PC-9 (cell line): ENCODE data around the gene MVB12A.

Source experiments
- EZH2 ChIP-seq: fragments of 200-600 bp; sonication (generic); IDR thresholded peaks from 2 replicates; pipeline ENCODE4 v1.8.0; 2017; ENCODE audit warnings: antibody characterized with exemption, low read depth
- TF ChIP-seq, protein P1 (sequence below): fragments of 200-600 bp; sonication (generic); conservative IDR thresholded peaks from 2 replicates; pipeline ENCODE4 v1.6.1; 2017; ENCODE audit warnings: mixed run types, antibody characterized with exemption, mild to moderate bottlenecking, moderate library complexity

DNA sequence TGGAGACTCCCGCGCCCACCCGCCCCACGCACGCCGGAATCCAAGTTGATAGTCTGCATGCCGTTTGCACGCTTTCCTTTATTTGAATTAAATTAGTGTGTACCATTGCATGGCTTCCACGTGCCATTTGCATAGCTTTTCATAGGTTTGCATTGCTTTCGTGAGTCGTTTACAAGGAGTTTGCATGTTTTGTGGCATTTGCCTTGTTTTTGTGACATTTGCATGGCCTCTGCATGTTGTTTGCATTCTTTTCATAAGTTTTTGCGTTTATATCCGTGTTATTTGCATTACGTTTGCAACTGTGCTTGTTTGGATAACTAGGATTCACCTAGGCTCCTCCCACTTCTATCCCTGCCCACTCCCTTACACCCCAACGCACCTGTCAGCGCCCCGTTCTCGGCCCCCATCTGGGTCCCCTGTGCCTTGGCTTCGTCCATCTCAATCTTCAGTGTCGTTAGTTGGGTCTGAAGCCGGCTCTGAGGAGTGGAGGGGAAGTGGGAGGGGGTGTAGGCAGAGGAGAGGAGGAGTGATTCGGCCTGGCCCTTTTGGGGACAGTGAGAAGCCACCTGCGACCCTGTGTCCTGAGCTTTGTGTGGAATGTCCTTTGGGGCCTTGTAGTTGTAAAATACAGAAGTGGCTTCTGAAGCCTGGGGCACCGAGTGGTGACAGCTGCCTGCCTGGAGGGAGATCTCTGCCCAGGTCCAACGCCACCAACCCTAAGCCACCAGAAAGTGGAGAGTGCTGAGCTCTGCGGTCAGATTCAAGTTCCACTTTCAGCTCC lies 28.3 kb upstream of the MVB12A start:
- TF ChIP-seq, protein P1, sequence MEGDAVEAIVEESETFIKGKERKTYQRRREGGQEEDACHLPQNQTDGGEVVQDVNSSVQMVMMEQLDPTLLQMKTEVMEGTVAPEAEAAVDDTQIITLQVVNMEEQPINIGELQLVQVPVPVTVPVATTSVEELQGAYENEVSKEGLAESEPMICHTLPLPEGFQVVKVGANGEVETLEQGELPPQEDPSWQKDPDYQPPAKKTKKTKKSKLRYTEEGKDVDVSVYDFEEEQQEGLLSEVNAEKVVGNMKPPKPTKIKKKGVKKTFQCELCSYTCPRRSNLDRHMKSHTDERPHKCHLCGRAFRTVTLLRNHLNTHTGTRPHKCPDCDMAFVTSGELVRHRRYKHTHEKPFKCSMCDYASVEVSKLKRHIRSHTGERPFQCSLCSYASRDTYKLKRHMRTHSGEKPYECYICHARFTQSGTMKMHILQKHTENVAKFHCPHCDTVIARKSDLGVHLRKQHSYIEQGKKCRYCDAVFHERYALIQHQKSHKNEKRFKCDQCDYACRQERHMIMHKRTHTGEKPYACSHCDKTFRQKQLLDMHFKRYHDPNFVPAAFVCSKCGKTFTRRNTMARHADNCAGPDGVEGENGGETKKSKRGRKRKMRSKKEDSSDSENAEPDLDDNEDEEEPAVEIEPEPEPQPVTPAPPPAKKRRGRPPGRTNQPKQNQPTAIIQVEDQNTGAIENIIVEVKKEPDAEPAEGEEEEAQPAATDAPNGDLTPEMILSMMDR: no peak; the same call in none of the 2 replicates
- no peak for TF ChIP-seq EZH2
